ENCODE data around the gene BTBD6. TPM values are rescaled to one million over a fixed set of nuclear protein-coding genes. Genes with fewer than 3 reads are reported as not detected.

The BTBD6 gene
- total RNA-seq, 1 experiment from 2014 or later, result 0.26 TPM

- CTCF ChIA-PET, result no interaction called here
- no peaks in the 10 kb centered on the region for H3K36me3 ChIP-seq (ENCODE audit: control insufficient read depth, insufficient read depth, low read length)
- no peaks in the 10 kb centered on the region for H3K9me3 ChIP-seq (ENCODE audit: control insufficient read depth, insufficient read depth, low read depth, low read length)
- H3K4me1 ChIP-seq (ENCODE audit: control insufficient read depth, insufficient read depth, low read length), result no peaks in the 10 kb centered on the region
- ATAC-seq, result no peak
- in situ Hi-C loops (cut with HindIII; ENCODE audit: low pct_unique_long_range_greater_than_20kb, low sequenced_read_pairs), result no loop called here
- H3K27ac ChIP-seq (ENCODE audit: low read length), result no peak overlapping the region
- TF ChIP-seq REST (IDR thresholded peaks at IDR 0.05; ENCODE audit: insufficient read depth in 1 of 2, low read depth in 2 of 2, low read length in 1 of 2) (no peak), SIN3A (IDR thresholded peaks at IDR 0.05; ENCODE audit: borderline replicate concordance, insufficient read depth, low read depth, low read length) (no peak), CTCF (IDR thresholded peaks at IDR 0.05) (no peak), TCF7L2 (IDR thresholded peaks at IDR 0.05; ENCODE audit: low read depth, low read length) (no peak), POLR2AphosphoS5 (IDR thresholded peaks at IDR 0.05; ENCODE audit: low read depth, low read length) (no peak)
- no peaks in the 10 kb centered on the region for H3K27me3 ChIP-seq (ENCODE audit: control insufficient read depth, insufficient read depth, low read length)
- no TSS peak for BruUV-seq (replicated peaks)
- intact Hi-C loops (cut with micrococcal nuclease; ENCODE audit: unreplicated experiment), result no loop called here
- peak overlapping the region in 1 of 2 experiments; percentile 12; a peak in 1 of 4 replicates for H3K4me3 ChIP-seq (ENCODE audit: low read depth in 2 of 2, low read length in 2 of 2)
- DNase-seq (ENCODE audit: low read depth, low spot score), result no peak
- POLR2A ChIA-PET, result no interaction called here
These were observed 1.1 kb downstream of the BTBD6 start for GRCh38 chr14:105249182-105250007.

GRCh38 chr14:105250008-105250366 is 1.7 kb downstream of the BTBD6 start:
- intact Hi-C loops (cut with micrococcal nuclease; ENCODE audit: unreplicated experiment) (no loop called here), in situ Hi-C loops (cut with HindIII; ENCODE audit: low pct_unique_long_range_greater_than_20kb, low sequenced_read_pairs) (no loop called here)
- POLR2A ChIA-PET, result no interaction called here
- no peaks in the 10 kb centered on the region for H3K4me1 ChIP-seq (ENCODE audit: control insufficient read depth, insufficient read depth, low read length)
- CTCF ChIA-PET, result no interaction called here
- ATAC-seq (no peak), DNase-seq (ENCODE audit: low read depth, low spot score) (no peak)
- no peak for TF ChIP-seq CTCF (IDR thresholded peaks at IDR 0.05)
- no peak for TF ChIP-seq REST (IDR thresholded peaks at IDR 0.05; ENCODE audit: insufficient read depth in 1 of 2, low read depth in 2 of 2, low read length in 1 of 2)
- TF ChIP-seq SIN3A (IDR thresholded peaks at IDR 0.05; ENCODE audit: borderline replicate concordance, insufficient read depth, low read depth, low read length), result no peak
- no peak for TF ChIP-seq POLR2AphosphoS5 (IDR thresholded peaks at IDR 0.05; ENCODE audit: low read depth, low read length)
- TF ChIP-seq TCF7L2 (IDR thresholded peaks at IDR 0.05; ENCODE audit: low read depth, low read length), result no peak
- no peaks in the 10 kb centered on the region for H3K36me3 ChIP-seq (ENCODE audit: control insufficient read depth, insufficient read depth, low read length)
- BruUV-seq (replicated peaks), result no TSS peak
- no peak overlapping the region for H3K27ac ChIP-seq (ENCODE audit: low read length)
- H3K9me3 ChIP-seq (ENCODE audit: control insufficient read depth, insufficient read depth, low read depth, low read length), result no peaks in the 10 kb centered on the region
- no peak overlapping the region for H3K4me3 ChIP-seq (ENCODE audit: low read depth in 2 of 2, low read length in 2 of 2)
- no peaks in the 10 kb centered on the region for H3K27me3 ChIP-seq (ENCODE audit: control insufficient read depth, insufficient read depth, low read length)

All from Panc1 (cell line).